SK-N-MC (cell line): ENCODE data around the gene CSMD2.

Experiments
- EZH2 ChIP-seq: fragments of 200-600 bp; sonication (generic); IDR thresholded peaks from one replicate; pipeline ENCODE4 v1.6.1; 2017; ENCODE audit warnings: antibody characterized with exemption
- FOXP2 ChIP-seq: optimal IDR thresholded peaks from 2 replicates; pipeline ENCODE3; 2011; ENCODE audit warnings: mild to moderate bottlenecking, moderate library complexity; ENCODE audit not compliant: insufficient read depth; ENCODE audit errors: extremely low read length, control extremely low read depth
- POLR2AphosphoS5 ChIP-seq: IDR thresholded peaks from 2 replicates; pipeline ENCODE4 v1.6.1; 2012; ENCODE audit warnings: mild to moderate bottlenecking, low read depth, low read length, borderline replicate concordance

DNA sequence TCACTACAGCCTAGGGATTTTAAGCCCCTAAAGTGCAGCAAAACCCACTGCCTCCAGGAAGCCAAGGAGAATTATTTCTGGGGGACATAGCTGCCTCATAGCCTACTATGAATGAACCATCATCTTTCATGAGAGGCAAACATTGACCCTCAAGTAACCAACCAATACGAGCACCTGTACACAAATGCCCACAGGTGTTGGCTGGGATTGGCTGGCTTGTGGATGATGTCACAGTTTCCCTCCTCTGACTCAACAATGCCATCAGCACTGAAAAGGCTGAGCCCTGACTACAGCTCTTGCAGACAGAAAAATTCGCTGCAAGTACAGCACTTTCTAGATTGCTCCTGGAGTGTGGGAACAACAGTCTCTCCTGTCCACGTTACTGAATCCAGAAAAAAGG, 301.3 kb downstream of the CSMD2 start, which contains the start of gene HMGB4:
- TF ChIP-seq EZH2 (no peak), POLR2AphosphoS5 (no peak), FOXP2 (no peak)
